HL-60/S4 treated with retinoic acid at 250 ng/mL for 4 days and 3 days (cell line): ENCODE results near the gene MMRN2.
"Not testable (repeated sequence)": the region's sequence is repeated elsewhere in the genome, so short reads cannot be mapped to it uniquely, and the experiment has no call there.

Source experiments
- in situ Hi-C: fragments of 300-500 bp; cut with MboI; formaldehyde crosslinking; loops from 2 replicates; pipeline ENCODE4 v1.7.0; 2022; ENCODE audit warnings: low sequenced_read_pairs

The MMRN2 gene, protein sequence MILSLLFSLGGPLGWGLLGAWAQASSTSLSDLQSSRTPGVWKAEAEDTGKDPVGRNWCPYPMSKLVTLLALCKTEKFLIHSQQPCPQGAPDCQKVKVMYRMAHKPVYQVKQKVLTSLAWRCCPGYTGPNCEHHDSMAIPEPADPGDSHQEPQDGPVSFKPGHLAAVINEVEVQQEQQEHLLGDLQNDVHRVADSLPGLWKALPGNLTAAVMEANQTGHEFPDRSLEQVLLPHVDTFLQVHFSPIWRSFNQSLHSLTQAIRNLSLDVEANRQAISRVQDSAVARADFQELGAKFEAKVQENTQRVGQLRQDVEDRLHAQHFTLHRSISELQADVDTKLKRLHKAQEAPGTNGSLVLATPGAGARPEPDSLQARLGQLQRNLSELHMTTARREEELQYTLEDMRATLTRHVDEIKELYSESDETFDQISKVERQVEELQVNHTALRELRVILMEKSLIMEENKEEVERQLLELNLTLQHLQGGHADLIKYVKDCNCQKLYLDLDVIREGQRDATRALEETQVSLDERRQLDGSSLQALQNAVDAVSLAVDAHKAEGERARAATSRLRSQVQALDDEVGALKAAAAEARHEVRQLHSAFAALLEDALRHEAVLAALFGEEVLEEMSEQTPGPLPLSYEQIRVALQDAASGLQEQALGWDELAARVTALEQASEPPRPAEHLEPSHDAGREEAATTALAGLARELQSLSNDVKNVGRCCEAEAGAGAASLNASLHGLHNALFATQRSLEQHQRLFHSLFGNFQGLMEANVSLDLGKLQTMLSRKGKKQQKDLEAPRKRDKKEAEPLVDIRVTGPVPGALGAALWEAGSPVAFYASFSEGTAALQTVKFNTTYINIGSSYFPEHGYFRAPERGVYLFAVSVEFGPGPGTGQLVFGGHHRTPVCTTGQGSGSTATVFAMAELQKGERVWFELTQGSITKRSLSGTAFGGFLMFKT

DNA sequence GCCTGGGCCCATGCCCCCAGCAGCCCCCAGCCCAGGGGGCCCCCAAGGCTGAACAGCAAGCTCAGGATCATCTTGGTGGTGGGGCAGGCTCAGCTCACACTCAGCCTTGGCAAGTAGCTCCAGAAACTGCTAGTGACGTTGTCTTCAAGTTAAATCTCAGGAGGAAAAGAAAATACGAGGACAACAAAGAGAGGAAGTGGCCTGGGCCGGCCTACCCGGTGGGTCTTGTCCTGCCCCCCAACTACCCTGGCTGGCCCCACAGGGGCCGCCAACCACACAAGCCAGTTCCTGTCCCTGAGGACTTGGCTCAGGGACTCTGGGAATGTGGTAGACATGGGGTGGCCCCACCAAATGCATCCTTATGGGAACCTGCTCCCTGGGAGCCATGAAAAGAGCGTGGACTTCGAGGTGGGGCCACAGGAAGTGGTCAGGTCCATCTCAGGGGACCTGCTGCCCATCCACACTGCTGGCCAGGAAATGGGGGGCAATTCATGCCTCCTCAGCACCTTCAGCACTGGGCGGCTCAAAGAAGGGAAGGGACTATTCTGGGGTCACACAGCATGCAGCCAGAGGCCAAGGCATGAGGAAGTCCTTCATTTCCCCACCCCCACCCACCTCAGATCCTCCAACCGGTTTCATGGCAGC lies at the start of gene MMRN2:
Gene MMRN2, minus strand, starts transcription at position 145 of the 645 bp plus-strand sequence. Its CDS starts 74 bp downstream, at position 71.
- in situ Hi-C loops: no loop called here

DNA sequence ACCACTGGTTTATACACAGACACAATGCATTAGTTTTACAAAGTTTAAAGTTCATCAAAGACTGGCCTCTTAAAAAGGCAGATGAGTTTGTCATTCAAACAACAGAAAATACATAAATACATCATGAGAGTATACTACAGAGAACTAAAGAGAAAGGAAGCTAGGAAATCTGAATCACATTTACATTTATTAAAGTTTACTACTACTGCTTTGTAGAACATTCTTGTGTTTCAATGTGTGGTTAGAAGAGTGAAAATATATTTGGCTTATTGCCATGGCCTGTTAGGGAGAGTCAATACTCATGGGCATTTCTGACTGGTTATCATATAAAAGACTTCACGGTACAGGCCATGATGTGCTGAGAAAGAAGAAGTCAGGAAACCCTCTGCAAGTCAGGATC lies 49.7 kb upstream of the MMRN2 start:
- in situ Hi-C loops: not testable (repeated sequence)

DNA sequence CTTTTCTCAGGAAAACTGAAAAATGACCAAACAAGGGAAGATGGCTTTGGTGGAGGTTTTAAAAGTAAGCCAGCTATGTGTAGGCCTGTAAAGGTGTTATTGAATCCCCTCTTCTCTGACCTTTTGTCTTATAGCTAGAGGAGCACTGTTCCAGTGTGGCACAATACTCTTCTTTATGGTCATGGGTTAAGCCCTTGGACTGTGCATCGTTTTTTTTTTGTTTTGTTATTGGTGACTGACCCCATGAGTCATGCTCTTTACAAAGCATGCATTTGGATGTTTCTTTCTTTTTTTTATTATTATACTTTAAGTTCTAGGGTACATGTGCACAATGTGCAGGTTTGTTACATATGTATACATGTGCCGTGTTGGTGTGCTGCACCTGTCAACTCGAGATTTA lies 43.1 kb upstream of the MMRN2 start:
- in situ Hi-C loops: no loop called here

DNA sequence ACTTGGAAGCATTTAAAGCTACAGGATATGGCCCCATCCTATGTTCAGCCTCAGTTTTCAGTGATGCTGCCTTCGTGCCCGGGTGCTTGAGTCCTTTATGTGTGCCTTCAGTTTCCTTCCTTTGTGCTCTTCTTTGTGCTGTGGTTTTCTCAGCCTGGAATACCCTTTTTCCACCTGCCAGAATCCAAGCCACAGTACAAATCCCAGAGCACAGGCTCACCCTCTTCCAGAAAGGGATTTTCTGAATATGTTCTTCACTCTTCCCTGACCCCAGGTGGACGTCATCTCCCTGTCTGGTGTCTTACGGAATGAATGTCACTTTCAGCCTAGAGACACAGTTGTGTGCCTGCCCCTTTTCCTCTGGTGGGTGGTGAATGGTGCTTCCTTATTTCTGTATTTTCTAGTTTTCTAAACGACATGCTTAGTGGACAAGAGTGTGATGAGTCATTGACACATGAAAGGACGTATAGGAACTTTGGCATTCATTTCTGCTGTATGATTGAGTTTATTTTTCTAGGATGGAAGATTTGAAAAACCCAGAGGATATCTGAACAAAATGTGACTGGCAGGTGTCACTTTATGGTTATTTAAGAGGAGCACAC lies 42.5 kb upstream of the MMRN2 start:
- in situ Hi-C loops: not testable (repeated sequence)

DNA sequence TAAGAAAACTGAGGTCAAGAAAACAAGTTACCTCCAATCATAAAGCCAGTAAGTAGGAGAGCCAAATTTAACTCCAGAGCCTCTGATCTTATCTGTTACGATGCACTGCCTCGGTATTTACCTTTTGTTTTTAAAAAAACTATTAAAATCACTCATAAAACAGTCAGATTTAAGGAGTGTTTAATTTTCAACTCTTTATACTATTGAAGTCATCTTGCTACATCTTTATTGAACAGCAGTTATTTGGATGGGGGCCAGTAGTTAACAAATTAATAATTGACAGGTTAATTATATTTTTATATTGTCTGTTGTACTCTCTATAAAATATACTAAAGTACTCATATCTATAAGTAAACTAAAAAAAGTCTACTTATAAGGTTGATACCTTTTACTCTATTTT lies 35.5 kb upstream of the MMRN2 start:
- in situ Hi-C loops: no loop called here

DNA sequence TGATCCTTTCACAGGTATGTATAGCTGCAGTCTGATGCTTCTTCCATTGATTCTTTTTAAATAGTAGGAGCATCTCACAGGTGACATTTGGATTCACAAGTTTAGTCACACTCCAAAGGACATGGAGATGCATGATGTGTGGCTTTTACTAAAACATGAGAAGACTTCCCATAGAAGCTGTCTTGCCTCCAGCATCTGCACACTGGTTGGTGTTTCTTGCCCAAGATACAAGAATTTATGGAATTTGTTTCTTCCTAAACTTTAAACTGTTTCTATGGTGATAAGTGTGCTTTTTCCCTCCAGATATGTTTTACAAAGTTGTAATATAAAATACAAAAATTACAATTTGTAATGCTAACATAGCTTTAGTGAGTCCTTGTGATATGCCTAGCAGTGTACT lies 35.0 kb upstream of the MMRN2 start:
- in situ Hi-C loops: no loop called here

DNA sequence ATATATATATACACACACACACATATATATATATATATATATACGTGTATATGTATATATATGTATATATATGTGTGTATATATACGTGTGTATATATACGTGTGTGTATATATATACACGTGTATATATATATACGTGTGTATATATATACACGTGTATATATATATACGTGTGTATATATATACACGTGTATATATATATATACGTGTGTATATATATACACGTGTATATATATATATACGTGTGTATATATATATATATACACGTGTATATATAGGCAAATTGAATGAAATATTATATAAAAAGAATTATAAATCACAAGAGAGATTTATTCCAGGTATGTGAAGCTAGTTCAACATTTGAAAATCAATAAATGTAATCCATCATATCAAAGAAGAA lies 33.9 kb upstream of the MMRN2 start:
- in situ Hi-C loops: not testable (repeated sequence)

DNA sequence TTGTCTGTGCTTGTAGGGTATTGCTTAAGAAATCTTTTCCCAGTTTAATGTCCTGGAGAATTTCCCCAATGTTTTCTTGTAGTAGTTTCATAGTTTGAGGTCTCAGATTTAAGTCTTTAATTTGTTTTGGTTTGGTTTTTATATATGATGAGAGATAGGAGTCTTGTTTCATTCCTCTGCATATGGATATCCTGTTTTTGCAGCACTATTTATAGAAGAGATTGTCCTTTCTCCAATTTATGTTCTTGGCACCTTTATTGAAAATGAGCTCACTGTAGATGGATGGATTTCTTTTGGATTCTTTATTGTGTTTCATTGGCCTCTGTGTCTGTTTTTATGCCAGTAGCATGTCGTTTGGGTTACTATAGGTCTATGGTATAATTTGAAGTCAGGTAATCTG lies 31.1 kb upstream of the MMRN2 start:
- in situ Hi-C loops: no loop called here

DNA sequence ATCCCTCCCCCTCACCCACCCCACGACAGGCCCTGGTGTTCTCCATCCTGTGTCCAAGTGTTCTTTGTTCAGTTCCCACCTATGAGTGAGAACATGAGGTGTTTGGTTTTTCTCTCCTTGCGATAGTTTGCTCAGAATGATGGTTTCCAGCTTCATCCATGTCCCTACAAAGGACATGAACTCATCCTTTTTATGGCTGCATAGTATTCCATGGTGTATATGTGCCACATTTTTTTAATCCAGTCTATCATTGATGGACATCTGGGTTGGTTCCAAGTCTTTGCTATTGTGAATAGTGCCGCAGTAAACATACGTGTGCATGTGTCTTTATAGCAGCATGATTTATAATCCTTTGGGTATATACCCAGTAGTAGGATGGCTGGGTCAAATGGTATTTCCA lies 27.1 kb upstream of the MMRN2 start:
- in situ Hi-C loops: not testable (repeated sequence)

DNA sequence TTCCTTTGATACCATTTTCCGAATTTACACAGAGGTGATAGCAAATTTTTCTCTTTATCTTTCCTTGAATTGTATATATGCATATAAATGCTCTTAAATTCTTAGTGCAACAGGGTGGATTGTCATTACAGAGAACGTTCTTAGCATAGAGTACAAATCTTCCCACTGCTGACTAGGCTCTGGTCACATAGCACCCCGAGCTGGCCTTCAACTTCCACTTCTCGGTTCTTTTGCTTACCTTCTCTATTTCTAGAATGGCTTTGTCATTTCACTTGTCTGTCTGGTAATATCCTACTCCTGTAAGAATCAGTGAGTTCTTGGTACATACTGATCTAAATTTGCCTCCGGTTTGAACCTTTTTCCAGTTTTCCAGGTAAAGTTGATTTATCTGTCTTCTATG lies 24.3 kb upstream of the MMRN2 start:
- in situ Hi-C loops: no loop called here

DNA sequence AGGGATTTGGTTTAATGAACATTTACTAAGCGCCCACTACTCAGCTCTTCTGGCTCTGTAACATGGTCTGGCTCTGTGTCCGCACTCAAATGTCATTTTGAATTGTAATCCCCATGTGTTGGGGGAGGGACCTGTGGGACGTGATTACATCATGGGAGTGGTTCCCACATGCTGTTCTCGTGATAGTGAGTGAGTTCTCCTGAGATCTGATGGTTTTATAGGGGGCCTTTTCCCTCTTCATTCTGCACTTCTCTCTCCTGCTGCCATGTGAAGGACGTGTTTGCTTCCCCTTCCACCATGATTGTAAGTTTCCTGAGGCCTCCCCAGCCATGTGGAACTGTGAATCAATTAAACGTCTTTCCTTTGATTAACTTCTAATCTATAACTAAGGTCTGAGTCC lies 23.6 kb upstream of the MMRN2 start:
- in situ Hi-C loops: not testable (repeated sequence)

DNA sequence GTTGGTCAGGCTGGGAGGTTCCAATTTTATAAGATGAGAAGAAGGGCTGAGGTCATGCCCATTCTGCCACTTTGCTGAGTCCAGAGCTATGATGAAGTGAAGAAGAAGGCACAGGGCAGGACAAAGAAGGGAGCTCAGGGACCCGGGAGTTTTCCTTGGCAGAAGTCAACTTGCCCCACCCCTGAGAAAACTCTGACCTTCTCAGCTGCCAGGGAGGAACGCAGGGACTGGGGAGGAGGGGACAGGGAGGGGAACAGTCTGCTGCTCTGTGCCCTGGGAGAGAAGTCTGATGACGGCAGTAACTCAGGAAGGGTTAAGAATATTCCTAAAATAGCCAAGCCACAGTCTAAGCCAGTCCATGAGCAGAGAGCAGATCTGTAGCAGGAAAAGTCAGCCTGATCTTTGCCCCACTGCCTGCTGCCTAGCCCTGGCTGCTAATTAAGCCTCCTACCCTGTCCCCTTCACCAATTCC lies 22.6 kb upstream of the MMRN2 start:
- in situ Hi-C loops: no loop called here

DNA sequence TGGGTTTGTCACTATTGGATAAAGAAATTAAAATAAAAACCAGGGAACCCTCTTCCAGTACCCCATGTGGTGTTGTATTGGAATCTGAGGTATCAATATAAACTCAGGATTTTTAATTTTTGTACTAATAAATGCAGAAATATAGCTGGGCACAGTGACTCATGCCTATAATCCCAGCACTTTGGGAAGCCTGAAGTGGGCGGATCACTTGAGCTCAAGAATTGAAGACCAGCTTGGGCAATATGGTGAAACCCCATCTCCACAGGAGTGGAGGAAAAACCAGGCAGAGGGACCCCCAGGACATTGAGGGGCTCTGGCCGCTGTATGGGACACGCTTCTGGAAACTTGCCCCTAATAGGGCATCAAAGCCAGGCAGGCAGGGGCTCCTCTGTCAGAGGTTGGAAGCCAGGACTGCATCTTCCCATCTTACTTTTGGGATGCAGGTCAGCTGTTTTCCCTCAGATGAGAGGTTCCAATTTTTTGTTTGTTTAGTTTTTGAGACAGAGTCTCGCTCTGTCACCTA lies 21.9 kb upstream of the MMRN2 start:
- in situ Hi-C loops: no loop called here

DNA sequence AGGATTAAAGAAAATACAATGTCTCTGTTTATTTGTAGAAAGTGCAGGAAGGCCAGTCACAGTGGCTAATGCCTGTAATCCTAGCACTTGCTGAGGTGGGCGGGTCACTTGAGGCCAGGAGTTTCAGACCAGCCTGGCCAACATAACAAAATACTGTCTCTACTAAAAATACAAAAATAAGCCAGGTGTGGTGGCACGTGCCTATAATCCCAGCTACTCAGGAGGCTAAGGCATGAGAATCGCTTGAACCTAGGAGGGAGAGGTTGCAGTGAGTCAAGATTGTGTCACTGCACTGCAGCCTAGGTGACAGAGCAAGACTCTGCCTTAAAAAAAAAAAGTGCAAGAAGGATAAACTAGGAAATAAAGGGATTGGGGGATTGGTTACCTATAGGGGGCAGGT lies 21.0 kb upstream of the MMRN2 start:
- in situ Hi-C loops: not testable (repeated sequence)

DNA sequence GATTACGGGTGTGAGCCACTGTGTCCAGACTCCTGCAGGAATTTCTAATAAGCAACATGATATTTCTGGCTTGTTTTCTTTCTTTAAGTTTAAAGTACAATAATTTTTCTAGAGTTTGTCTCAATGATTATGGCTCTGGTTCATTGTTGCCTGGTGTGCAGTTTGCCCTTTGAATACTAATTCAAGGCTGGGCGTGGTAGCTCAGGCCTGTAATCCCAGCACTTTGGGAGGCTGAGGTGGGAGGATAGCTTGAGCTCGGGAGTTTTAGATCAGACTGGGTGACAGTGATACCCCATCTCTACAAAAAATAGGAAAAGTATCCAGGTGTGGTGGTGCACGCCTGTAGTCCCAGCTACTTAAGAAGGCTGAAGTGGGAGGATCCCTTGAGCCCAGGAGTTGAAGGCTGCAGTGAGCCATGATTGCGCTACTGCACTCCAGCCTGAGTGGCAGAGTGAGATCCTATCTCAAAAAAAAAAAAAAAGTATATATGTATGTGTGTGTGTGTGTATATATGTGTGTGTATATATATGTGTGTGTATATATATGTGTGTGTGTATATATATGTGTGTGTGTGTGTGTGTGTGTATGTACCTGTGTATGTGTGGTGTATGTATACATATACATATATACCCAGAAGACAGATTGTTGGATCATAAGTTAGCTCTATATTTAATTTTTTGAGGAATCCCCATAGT lies 19.1 kb upstream of the MMRN2 start:
- in situ Hi-C loops: no loop called here

DNA sequence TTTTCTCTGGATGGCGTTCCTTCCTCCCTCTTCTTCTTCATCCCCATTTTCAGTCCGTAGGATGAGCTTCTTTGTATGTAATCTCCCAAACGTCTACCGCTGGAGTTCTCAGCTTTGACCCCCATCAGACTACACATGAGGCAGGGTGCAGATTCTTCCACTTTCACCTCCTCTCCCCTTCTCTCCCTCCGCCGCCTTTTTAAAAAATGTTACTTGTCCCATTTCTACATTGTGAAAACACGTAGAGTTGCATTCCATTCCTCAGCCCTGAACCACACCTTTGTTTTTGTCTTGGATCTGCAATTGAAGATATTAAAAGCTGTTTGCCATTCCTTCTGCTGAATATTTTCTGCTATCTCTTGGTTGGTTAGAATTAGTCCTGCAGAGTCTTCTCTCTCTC lies 17.1 kb upstream of the MMRN2 start:
- in situ Hi-C loops: no loop called here

DNA sequence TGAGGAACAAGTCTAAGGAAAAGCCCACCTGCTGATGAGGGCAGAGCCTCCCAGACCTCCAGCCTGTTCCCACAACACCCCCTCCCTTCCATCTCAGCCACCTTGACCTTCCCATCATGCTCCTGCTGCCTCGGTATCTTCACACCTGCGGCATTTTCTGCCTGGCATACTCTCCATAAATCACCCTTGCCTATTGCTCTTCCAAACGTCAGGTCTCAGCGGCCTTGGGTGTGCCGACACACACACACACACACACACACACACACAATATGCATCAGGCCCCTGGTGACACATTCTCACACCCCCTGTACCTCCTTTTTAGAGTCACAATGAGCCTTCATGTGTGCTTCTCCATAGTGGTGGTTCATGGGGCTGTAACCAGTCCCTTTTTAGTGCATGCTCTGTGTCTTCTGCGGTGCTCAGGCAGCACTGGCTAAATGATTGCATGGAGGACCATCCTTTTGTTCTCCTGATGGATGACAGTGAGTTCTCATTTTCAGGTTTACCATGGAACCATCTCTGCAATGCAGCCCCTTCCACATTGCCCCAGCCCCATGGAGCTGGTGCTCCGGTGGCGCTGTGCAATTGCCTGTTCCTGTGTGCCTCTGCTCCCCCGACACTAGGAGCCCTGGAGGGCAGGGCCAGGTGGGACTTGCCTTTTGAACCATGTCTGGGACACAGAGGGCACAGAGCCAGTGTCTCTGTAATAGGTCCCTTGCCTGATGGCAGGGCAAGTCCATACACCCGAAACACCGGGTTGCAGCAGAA lies 15.4 kb upstream of the MMRN2 start:
- in situ Hi-C loops: no loop called here

DNA sequence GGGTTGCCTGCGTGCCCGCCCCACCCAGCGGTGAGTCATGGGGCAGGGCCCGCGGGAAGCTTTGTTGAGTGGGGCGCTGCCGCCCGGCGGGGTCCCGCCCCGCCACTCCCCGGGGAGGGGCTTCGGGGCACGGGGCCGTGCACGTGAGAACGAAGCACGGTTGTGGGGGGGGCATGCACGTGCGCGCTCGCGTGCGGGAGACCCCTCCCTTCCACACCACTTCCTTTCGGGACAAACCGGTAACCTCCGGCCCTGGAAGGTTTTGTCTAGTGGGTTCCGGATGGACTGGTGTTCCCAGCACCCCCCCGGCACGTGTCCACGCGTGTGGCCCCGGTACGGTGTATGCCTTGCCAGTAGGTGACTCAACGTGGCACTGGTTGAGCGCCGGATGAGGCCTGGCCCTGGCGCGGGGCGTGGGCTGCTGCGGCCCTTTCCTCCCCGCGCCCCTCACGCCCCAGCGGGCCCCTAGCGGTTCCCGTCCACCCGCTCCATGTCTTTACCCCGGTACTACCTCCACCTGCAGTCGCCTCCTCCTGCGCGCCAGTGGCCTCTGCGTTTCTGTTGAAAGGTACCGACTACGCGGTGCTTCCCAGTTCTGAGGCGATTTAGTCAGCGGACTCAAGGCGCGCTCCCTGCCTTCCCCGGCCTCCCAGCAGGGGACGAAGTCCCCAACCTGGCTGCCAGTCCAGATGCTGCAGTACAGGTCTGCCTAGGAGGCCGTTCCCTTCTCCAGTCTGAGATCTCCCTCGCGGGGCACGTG lies 14.0 kb upstream of the MMRN2 start:
- in situ Hi-C loops: no loop called here

DNA sequence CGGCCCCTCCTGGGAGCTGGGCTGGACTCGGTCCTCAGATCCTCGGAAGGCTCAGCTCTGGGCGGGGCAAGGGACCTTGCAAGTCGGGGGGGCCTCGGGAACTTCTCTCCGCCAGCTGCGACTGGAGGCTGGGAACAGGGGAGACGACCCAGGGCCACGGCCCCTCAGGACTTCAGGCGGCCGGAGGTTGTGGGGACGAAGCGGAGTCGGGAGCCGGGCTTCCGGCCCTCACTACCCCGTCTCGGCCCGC lies 13.5 kb upstream of the MMRN2 start:
- in situ Hi-C loops: no loop called here
